ENCODE data around the gene MOGAT1.

Gene MOGAT1

GRCh38 chr2:222756362-222756831, 84.9 kb downstream of the MOGAT1 start:
- H3K9me3 ChIP-seq (ENCODE audit: control extremely low read depth in 1 of 5, control insufficient read depth in 4 of 5, insufficient read depth in 2 of 5, low read depth in 1 of 5, low read length in 4 of 5), result peaks cover 0 to 2% (median 0%) of the 10 kb centered on the region in 5 experiments
- no peak overlapping the region for H3K27ac ChIP-seq (ENCODE audit: insufficient read depth in 1 of 2, low read depth in 1 of 2, low read length in 2 of 2, poor library complexity in 1 of 2, severe bottlenecking in 2 of 2)
- no peaks in the 10 kb centered on the region for H3K27me3 ChIP-seq (replicated peaks in 2 of 5; ENCODE audit: control insufficient read depth in 4 of 5, insufficient read depth in 5 of 5, low read length in 4 of 5)
- no peak overlapping the region for H3K4me3 ChIP-seq (ENCODE audit: control insufficient read depth in 1 of 7, extremely low read depth in 1 of 7, insufficient read depth in 4 of 7, low read depth in 2 of 7, low read length in 6 of 7)
- POLR2A ChIA-PET, result no interaction called here
- H3K4me1 ChIP-seq (ENCODE audit: control extremely low read depth in 1 of 4, control insufficient read depth in 4 of 4, insufficient read depth in 4 of 4, low read length in 3 of 4), result no peaks in the 10 kb centered on the region
- H3K36me3 ChIP-seq (ENCODE audit: control insufficient read depth in 4 of 4, insufficient read depth in 4 of 4, low read length in 3 of 4), result no peaks in the 10 kb centered on the region
- CTCF ChIA-PET, result no interaction called here
- no peak for DNase-seq
- WGBS (ENCODE audit: insufficient coverage), result 47% methylated on average over 3 of the region's 3 CpGs

- no peaks in the 10 kb centered on the region for H3K27me3 ChIP-seq (replicated peaks in 2 of 5; ENCODE audit: control insufficient read depth in 4 of 5, insufficient read depth in 5 of 5, low read length in 4 of 5)
- 95% methylated on average over 3 of the region's 5 CpGs for WGBS (ENCODE audit: insufficient coverage)
- no peak overlapping the region for H3K4me3 ChIP-seq (ENCODE audit: control insufficient read depth in 1 of 7, extremely low read depth in 1 of 7, insufficient read depth in 4 of 7, low read depth in 2 of 7, low read length in 6 of 7)
- no peaks in the 10 kb centered on the region for H3K4me1 ChIP-seq (ENCODE audit: control extremely low read depth in 1 of 4, control insufficient read depth in 4 of 4, insufficient read depth in 4 of 4, low read length in 3 of 4)
- DNase-seq, result no peak
- no peaks in the 10 kb centered on the region for H3K36me3 ChIP-seq (ENCODE audit: control insufficient read depth in 4 of 4, insufficient read depth in 4 of 4, low read length in 3 of 4)
- H3K27ac ChIP-seq (ENCODE audit: insufficient read depth in 1 of 2, low read depth in 1 of 2, low read length in 2 of 2, poor library complexity in 1 of 2, severe bottlenecking in 2 of 2), result no peak overlapping the region
- H3K9me3 ChIP-seq (ENCODE audit: control extremely low read depth in 1 of 5, control insufficient read depth in 4 of 5, insufficient read depth in 2 of 5, low read depth in 1 of 5, low read length in 4 of 5), result no peaks in the 10 kb centered on the region
- ChIA-PET CTCF (no interaction called here), POLR2A (no interaction called here)
Observed at GRCh38 chr2:222756951-222757650, 85.6 kb downstream of the MOGAT1 start.
